Motor neuron (in vitro differentiated cells): ENCODE results near the gene ELOA. TPM values are rescaled to one million over a fixed set of nuclear protein-coding genes. Genes with fewer than 3 reads are reported as not detected.
"Not testable (repeated sequence)": the region's sequence is repeated elsewhere in the genome, so short reads cannot be mapped to it uniquely, and the experiment has no call there.

ENCODE experiments used
- ATAC-seq, 8 experiments: fragments of 200-7000 bp; cut with Tn5 transposase; replicated peaks in 6 of 8; 2 replicates each; pipeline ENCODE4 v1.8.0; 2021; ENCODE audit warnings: mild to moderate bottlenecking in 8 of 8, moderate library complexity in 8 of 8
- H3K27ac ChIP-seq, 2 donors: fragments of 250-450 bp; sonication (Bioruptor Pico); 2 replicates each; pipeline ENCODE4 v1.9.0; 2021; ENCODE audit warnings: antibody characterized with exemption in 2 of 2, mild to moderate bottlenecking in 2 of 2, moderate library complexity in 1 of 2
- H3K4me1 ChIP-seq, 2 donors: fragments of 250-450 bp; sonication (Bioruptor Pico); replicated peaks in 1 of 2; 2 replicates each; pipeline ENCODE4 v1.6.1; 2021; ENCODE audit warnings: antibody characterized with exemption in 2 of 2, mild to moderate bottlenecking in 2 of 2, moderate library complexity in 1 of 2
- H3K4me3 ChIP-seq, 5 donors: fragments of 250-450 bp; sonication (Bioruptor Pico); 2 replicates each; pipeline ENCODE4 v1.9.0; 2021; ENCODE audit warnings: antibody characterized with exemption in 5 of 5, mild to moderate bottlenecking in 5 of 5, moderate library complexity in 4 of 5
- WGBS, 10 experiments: fragments of 450-650 bp; shearing (Covaris generic); methylation state at CpG; one replicate each; pipeline ENCODE4 v1.0.0; 2022; 5-methylcytosine and 5-hydroxymethylcytosine counted together
- in situ Hi-C, 9 experiments: fragments of 400-800 bp; cut with MboI; loops; one replicate each; pipeline ENCODE4 v1.15.0; 2021; ENCODE audit warnings: low sequenced_read_pairs in 9 of 9, low pct_unique_long_range_greater_than_20kb in 2 of 9; ENCODE audit not compliant: unreplicated experiment in 9 of 9
- total RNA-seq, 8 experiments: library from RNA; unstranded; fragments of 300-600 nt; gene quantifications; 2 replicates each; pipeline versions ENCODE4 v1.2.3 to v1.2.4, GENCODE V29; 2022

Gene ELOA
- total RNA-seq, 8 experiments from 2014 or later: 28.5 to 54.9 (median 37.2) TPM

DNA sequence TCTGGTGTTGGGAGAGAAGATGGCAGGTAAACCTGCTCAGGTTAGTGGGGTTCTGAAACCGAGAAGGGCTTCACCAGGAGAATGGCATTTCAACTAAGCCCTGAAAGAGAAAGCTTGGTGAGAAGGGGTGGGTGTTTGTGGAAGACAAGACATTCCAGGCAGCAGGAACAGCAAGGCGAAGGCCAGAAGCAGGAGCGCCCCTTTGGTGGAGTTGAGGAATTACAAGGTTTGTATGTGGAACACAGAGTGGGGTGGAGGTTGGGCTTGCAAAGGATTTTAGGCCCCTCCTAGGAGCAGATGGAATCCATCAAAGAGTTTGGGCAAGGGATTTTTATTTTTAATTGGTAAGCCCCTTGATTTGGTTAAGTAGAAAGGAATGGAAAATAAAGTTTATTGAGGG, 24.8 kb upstream of the ELOA start:
- in situ Hi-C loops: no loop called here
- 0 to 77% (median 38%) methylated on average over 3 of the region's 3 CpGs; no CpG with 5 or more reads in 2 of the 10 experiments for WGBS, 10 experiments
- no peak overlapping the region for H3K4me3 ChIP-seq
- ATAC-seq: peak in 3 of 8 experiments; percentile 97
- H3K27ac ChIP-seq: no peak overlapping the region
- H3K4me1 ChIP-seq: no peaks in the 10 kb centered on the region

DNA sequence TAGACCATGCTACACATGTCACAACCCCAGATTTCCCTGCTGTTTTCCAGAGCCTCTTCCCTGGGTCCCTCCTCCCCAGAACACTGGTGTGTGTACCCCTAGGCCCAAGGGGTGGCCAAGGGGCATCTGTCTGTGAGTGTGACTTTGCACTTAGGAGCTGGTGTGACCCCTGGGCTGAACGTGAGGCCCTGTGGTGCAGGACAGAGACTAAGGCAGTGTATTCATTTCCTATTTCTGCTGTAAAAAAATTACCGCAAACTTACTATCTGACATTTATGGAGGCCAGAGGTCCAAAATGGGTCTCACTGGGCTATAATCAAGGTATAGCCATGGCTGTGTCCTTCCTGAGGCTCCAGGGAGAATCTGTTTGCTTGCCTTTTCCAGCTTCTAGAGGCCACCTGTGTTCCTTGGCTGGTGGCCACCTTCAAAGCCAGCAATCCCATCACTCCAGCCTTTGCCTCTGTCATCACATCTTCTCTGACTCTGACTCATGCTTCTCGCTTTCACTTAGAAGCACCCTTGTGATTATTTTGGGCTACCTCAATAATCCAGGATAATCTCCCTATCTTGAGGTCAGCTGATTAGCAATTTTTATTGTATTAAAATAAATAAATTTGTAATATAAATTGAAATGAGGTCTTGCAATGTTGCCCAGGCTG, 24.0 kb upstream of the ELOA start:
- no peak for ATAC-seq
- in situ Hi-C loops: no loop called here

DNA sequence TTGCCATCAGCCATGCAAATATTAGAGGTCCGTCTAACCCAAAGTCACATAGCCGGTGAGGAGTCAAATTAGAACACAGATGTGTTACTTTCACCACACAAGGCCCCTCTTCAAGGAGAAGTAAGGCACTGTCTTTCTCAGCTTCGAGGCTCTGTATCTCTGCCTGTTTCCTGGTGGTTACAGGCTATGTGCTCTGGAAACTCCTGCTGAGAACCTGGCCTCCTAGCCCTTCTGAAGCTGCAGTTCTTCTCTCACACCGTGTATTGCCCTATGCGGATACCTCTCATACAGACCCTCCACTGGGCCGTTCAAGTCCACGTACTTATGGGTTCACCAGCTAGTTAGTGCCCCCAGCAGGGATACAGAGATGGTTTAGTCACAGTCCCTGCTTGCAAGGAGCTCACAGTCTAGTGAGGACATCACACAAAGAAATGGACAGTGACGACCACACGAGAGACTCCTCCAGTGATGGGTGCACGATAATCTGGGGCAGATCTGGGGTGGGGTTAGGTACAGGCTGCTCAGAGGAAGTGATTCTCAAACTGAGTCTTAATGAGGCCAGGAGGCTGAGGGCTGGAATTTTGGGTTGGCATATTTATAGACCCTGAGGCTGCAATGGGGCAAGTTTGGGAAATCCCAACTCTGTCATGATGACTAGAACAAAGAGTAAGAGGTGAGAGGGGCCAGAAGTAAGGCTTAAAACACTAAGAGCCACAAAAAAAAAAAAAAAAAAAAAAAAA, 22.8 kb upstream of the ELOA start:
- 70 to 100% (median 93%) methylated on average over 1 to 10 of the region's 10 CpGs; no CpG with 5 or more reads in 2 of the 10 experiments for WGBS, 10 experiments
- no peak overlapping the region for H3K4me3 ChIP-seq
- in situ Hi-C loops: no loop called here
- ATAC-seq: no peak
- H3K4me1 ChIP-seq: no peaks in the 10 kb centered on the region
- no peak overlapping the region for H3K27ac ChIP-seq

More for the DNA sequence above, 24.0 kb upstream of the ELOA start:
- Histone ChIP-seq H3K27ac (no peak overlapping the region), H3K4me1 (no peaks in the 10 kb centered on the region), H3K4me3 (no peak overlapping the region)
- 86 to 100% (median 98%) methylated on average over 1 to 3 of the region's 3 CpGs; no CpG with 5 or more reads in 4 of the 10 experiments for WGBS, 10 experiments

DNA sequence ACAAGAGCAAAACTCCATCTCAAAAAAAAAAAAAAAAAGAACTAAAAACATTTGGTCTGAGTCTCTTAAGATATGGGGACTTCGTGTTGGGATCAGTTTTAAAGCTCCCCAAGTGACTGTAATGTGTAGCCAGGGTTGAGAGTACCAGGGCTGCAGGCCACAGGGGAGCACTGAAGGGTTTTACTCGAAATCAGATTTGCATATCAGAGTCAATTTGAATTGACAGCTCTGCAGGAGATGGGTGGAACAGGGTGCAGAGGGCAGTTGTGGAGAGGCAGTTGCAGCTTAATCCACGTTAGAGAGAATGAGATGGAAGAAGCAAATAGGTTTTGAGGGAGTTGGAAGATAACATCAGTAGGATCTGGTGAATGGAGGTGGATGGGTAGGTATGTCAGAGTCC, 20.6 kb upstream of the ELOA start:
- no peak for ATAC-seq
- Histone ChIP-seq H3K27ac (no peak overlapping the region), H3K4me3 (no peak overlapping the region), H3K4me1 (no peaks in the 10 kb centered on the region)
- WGBS, 10 experiments: 45 to 81% (median 61%) methylated on average over 1 to 3 of the region's 3 CpGs; no CpG with 5 or more reads in 2 of the 10 experiments
- in situ Hi-C loops: no loop called here

DNA sequence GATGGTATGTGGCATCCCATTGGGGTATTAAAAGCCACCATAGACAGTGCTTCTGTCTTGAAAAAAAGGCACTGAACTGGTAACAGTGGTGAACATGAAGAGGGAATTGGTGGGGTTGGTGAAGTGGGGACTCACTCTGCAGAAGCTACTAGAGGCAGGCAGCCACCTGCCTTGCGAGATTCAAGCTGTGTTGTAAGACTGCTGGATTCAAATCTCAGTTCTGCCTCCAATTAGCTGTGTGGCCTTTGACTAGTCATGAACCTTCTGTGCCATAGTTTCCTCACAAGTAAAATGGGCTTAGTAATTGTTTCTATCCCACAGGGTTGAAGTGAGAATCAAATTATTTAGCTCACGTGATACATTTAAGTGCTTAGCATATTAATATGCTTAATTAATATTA, 16.6 kb upstream of the ELOA start:
- Histone ChIP-seq H3K4me1 (peaks cover 0 to 2% of the 10 kb centered on the region in 2 donors), H3K4me3 (no peak overlapping the region), H3K27ac (no peak overlapping the region)
- ATAC-seq: no peak
- WGBS, 10 experiments: 58 to 100% (median 89%) methylated on average over 1 to 2 of the region's 2 CpGs; no CpG with 5 or more reads in 2 of the 10 experiments
- in situ Hi-C loops: no loop called here

DNA sequence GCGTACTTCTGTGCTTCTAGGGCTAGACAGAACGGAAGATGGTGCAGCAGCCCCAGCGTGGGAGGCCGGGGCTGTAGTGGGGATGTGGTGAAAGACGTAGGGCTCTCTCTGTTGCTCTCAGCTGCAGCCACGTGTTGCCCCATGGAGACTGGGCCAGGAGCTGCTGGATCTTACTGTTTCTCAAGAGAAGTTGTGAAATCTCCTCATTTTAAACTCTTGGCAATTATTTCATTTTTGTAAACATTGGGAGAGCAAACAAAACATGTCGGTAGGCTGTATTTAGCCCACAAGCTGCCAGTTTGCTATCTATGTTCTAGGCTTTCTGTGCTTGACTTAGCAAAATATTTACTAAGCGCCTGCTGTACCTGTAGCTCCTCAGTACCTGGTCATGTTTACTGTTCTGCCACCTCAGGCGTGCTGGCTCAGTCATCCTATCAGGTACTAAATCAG, 15.9 kb upstream of the ELOA start:
- H3K4me1 ChIP-seq: peaks cover 0 to 2% of the 10 kb centered on the region in 2 donors
- no peak overlapping the region for H3K4me3 ChIP-seq
- in situ Hi-C loops: no loop called here
- WGBS, 10 experiments: 20 to 100% (median 90%) methylated on average over 1 to 9 of the region's 9 CpGs; no CpG with 5 or more reads in 1 of the 10 experiments
- no peak overlapping the region for H3K27ac ChIP-seq
- ATAC-seq: peak in 3 of 8 experiments; percentile 25 to 56 (median 52)

DNA sequence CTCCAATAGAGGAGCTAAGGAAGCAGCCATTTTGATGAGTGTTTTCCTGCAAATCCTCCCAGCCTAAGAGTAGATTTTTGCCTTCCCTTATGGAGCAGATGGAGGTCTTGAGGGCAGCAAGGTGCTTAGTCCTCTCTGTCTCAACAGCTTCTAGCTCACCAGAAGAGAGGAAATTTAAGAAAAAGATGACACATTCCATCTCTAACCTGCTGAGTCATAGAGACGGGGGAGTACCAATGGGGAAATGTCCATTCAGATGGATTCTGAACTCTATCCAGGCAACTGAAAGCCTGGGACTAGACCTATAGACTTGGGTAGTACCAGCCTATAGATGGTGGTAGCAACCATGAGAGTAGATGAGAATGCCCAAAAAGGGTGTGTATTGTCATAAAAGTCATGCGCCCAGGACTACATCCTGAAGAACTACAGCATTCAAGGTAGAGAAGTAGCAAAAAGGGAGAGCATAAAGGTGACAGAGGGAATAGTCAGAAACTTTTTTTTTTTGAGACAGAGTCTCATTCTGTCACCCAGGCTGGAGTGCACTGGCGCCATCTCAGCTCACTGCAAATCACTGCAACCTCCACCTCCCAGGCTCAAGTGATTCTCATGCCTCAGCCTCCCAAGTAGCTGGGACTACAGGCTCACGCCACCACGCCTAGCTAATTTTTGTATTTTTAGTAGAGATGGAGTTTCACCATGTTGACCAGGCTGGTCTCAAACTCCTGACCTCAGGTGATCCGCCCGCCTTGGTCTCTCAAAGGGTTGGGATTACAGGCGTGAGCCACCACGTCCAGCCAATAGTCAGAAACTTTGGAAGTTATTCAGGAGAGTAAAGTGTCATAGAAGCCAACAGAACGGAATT, 10.7 kb upstream of the ELOA start:
- peaks cover 0 to 2% of the 10 kb centered on the region in 2 donors for H3K4me1 ChIP-seq
- H3K27ac ChIP-seq: no peak overlapping the region
- in situ Hi-C loops: no loop called here
- 55 to 97% (median 95%) methylated on average over 1 to 10 of the region's 10 CpGs; no CpG with 5 or more reads in 3 of the 10 experiments for WGBS, 10 experiments
- H3K4me3 ChIP-seq: no peak overlapping the region
- no peak for ATAC-seq

DNA sequence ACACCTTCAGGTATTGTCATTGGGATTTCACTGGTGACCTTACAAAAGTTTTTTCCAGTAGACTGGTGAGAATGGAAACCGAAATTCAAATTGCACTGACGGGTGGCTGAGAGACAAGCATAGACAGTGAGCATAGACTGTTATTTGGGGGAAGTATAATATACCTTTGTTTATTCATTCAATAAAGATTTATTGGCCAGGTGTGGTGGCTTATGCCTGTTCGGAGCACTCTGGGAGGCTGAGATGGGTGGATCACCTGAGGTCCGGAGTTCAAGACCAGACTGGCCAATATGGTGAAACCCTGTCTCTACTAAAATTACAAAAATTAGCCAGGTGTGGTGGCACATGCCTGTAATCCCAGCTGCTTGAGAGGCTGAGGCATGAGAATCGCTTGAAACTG, 10.0 kb upstream of the ELOA start:
- ATAC-seq, H3K27ac ChIP-seq, H3K4me3 ChIP-seq, in situ Hi-C loops, H3K4me1 ChIP-seq: not testable (repeated sequence)
- 83 to 100% (median 96%) methylated on average over 1 to 5 of the region's 5 CpGs; no CpG with 5 or more reads in 1 of the 10 experiments for WGBS, 10 experiments

DNA sequence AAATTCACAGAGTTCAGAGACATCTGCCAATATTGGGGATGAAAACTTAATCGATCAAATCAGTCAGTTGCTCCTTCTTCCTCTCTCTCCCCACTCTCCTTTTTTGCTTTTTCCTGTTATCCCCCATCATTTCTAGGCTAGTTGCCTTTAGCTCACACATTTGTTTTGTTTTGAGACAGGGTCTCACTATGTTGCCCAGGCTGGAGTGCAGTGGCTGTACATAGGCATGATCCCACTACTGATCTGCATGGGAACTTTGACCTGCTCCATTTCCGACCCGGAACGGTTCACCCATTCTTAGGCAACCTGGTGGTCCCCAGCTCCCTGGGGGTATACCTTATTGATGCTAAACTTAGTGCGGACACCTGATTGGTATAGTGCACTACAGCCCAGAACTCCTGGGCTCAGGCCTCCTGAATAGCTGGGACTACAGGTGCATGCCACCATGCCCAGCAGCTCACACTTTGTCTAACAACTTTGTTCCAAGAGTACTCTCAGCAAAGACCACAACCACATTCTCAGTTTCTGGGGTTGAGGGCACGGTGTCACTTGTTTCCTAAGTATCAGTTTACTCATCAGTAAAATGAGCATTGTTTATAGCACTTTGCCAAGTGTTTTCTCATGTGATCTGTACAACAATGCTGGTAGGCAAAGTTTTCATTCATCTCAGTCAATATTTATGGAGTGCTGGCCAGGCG, 6.7 kb upstream of the ELOA start:
- Histone ChIP-seq H3K4me3 (no peak overlapping the region), H3K4me1 (no peaks in the 10 kb centered on the region), H3K27ac (no peak overlapping the region)
- ATAC-seq: no peak
- 88 to 100% (median 96%) methylated on average over 1 to 7 of the region's 7 CpGs; no CpG with 5 or more reads in 4 of the 10 experiments for WGBS, 10 experiments
- in situ Hi-C loops: no loop called here

DNA sequence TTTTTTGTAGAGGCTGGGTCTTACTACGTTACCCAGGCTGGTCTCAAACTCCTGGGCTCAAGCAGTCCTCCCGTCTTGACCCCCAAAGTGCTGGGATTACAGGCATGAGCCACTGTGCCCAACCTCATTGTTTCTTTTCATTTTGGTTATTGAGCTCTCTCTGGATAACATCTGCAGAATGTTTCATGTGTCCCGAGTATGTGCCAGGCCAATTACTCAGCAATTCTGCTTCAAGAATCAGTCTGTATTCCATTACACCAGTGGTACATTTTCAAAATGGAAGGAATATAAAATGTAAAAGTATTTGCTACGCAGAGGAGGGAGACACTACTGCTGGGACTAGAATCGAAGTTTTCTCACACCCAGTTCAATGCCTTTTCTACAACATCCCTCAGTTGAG, 1.7 kb upstream of the ELOA start:
- in situ Hi-C loops: no loop called here
- Histone ChIP-seq H3K27ac (no peak overlapping the region), H3K4me3 (no peak overlapping the region), H3K4me1 (peaks cover 9 to 18% of the 10 kb centered on the region in 2 donors)
- WGBS, 10 experiments: 25 to 92% (median 82%) methylated on average over 2 to 5 of the region's 5 CpGs; no CpG with 5 or more reads in 2 of the 10 experiments
- ATAC-seq: no peak

DNA sequence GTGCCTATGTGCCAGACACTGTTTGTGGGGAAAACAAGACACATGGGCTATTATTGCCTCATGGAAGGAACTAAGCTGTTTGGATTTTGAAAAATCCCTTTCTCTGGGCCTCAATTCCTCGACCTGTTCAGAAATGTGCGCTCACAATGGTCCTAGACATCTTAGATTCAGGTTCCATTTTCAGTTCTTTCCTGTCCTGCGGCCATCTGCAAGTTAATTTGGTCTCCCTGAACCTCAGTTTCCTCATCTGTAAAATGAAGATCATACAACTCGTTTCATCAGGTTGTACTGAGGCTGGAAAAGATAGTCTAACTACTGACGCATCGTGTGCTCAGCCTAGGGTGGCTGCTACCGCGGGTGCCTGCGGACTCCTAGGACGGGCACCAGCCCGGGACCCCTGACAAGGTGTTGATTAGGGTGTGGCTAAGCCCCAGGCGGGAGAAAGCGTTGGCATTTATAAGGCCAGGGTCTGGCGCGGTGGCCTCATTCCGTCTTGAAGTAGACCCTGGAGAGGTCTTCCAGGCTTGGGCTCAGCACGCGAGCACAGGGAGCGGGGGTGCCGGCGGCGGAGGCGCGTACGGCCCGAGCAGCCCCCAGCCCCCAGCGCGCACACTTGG, 493 bp upstream of the ELOA start:
- H3K27ac ChIP-seq: peak overlapping the region; percentile 67 to 77
- H3K4me3 ChIP-seq: peak overlapping the region; percentile 65 to 84 (median 80)
- peaks cover 9 to 18% of the 10 kb centered on the region in 2 donors for H3K4me1 ChIP-seq
- WGBS, 10 experiments: 7 to 34% (median 25%) methylated on average over 6 to 25 of the region's 28 CpGs; no CpG with 5 or more reads in 2 of the 10 experiments
- peak in 3 of 8 experiments; percentile 15 to 63 (median 24) for ATAC-seq
- in situ Hi-C loops: no loop called here

DNA sequence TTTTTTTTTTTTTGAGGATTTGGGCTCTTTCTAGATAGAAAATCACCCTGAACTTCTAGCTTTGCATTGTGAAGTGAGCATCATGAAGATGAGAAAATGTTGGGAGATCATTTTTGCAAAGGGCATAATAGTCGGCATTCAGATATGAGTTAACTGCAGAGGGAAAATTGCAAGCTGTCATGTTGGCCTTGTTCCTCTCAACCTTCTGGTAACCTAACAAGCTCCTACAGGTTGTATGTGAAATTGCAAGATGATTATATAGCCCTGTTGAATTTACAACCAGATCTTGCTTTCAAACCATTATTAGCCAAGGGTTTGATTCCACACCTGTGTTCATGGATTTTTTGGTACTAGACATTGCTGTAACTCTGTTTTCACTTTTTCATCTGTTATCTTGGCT, 2.2 kb downstream of the ELOA start:
- Histone ChIP-seq H3K4me3 (no peak overlapping the region), H3K27ac (no peak overlapping the region), H3K4me1 (peaks cover 9 to 18% of the 10 kb centered on the region in 2 donors)
- ATAC-seq: no peak
- in situ Hi-C loops: no loop called here
- 0 to 100% (median 88%) methylated on average over 1 of the region's 1 CpG; no CpG with 5 or more reads in 1 of the 10 experiments for WGBS, 10 experiments
